NCI-H187 treated with DMSO at 0.1 percent for 48 hours (cell line): Measurements from ENCODE around the gene LRCOL1.
A peak's percentile ranks its signal among the peaks of the same experiment; 100 is the strongest.

Experiments
- DNase-seq: peaks from one replicate; lab custom pipeline; 2025; lab: John Stamatoyannopoulos, UW

Gene LRCOL1

GRCh38 chr12:132562489-132563021 is 47.8 kb downstream of the LRCOL1 start:
- no peak for DNase-seq

GRCh38 chr12:132561427-132562156 is 48.8 kb downstream of the LRCOL1 start:
- no peak for DNase-seq

DNA sequence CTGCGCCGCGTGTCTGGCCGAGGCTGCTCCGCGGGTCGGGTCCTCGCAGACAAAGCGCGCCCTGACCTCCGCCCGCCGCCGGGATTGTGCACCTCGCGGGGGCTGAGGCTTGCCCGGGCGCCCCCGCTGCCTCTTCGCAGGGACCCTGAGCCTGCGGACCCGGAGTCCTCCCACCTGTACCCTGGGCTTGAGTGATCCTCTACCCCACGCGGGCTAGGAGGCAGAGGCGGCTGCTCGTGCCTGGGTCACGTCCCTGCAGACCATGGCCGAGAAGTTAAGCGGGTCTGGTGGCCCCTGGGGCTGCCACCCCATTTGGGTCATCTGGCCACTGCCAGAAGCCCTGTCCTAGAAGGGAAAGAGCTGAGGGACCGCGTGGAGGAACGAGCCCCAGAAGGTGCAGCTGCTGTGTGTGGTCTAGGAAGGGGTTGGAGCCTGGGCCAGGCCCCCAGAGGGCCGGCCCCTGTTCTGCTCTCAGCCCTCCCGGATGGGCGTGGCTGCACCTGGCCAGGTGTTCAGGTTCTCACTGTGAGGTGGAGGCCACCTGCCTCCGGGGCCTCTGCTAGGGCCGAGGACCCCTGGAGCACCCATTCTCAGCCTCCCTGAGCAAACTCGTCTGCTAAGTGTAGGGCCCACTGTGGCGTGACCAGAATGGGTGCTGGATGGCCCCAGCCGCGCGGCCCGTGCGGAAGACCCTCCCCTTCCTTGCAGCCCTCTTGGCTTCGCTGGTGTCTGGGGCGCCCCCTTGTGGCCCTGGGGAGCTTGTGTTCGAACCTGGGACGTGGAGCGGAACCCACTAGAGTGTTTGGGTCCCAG is 49.6 kb downstream of the LRCOL1 start:
- DNase-seq = peak; percentile 55

GRCh38 chr12:132560364-132560613 is 50.1 kb downstream of the LRCOL1 start:
- DNase-seq = no peak

GRCh38 chr12:132559652-132560363 is 50.6 kb downstream of the LRCOL1 start:
- no peak for DNase-seq

DNA sequence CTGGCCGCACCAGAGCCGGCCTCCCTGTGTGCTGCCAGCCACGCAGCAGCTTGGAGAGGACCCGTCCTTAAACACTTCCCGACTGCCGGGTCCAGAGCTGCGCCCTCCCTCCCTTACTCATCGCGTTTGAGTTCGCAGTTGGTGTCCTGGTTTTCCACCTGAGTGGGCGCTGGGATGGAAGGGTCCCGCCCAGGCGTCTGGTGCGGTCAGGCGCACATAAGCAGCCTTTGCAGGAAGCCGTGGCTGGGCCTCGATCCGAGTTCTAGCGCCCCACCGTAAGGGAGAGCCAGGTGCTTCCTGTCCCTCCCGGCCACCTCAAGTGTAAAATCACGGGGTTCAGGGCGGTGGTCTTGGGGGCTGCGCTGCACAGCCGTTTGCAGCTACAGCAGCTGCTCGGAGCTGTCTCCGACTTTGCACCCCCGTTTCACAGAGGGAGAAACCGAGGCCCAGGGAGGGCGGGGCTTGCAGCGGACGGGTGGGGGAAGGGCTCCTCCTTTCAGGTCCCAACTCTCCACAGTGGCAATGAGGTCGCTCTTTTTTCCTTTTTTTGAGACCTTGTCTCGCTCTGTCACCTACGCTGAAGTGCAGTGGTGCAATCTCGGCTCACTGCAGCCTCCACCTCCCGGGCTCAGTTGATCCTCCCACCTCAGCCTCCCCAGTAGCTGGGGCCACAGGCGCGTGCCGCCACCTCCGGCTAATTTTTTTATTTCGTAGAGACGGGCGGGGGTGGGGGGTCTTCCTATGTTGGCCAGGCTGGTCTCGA is 51.3 kb downstream of the LRCOL1 start:
- no peak for DNase-seq

DNA sequence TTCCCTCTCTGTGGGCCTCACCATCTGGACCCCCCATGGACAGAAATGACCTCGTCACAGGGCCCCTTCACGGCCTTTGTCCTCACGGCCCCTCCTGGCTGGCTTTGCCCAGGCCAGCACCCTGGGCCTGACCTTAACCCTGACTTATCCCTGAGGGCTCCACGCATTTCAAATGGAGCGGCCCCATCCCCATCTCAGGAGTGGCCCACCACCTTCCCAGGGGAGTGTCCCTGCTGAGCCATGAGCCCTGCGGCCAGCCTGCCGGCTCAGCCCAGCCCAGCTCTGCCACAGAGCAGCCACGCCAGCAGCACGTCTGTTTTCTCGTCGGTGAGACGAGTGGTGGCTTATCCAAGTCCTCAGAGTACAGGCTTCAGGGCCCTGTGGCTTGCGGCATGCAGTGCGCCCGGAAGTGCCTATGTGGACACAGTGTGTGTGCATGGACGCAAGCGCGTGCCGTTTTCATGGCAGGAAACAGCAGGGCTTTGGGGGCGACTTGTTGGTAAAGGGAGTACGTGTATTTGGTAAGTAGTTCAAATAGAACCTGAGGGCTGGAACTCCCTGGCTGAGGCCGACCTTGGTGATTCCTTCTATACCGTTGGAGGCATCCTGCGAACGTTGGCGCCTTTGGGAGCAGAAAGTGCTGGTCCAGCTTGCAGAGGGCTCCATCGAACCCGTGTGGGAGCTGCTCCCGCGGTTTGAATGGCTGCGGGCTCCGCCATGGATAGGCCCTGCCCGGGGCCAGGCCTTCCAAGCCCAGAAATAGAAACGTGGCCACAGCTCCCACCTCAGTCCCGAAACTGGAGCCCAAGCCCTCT is 52.1 kb downstream of the LRCOL1 start:
- no peak for DNase-seq

GRCh38 chr12:132557291-132558015 is 52.9 kb downstream of the LRCOL1 start:
- no peak for DNase-seq

DNA sequence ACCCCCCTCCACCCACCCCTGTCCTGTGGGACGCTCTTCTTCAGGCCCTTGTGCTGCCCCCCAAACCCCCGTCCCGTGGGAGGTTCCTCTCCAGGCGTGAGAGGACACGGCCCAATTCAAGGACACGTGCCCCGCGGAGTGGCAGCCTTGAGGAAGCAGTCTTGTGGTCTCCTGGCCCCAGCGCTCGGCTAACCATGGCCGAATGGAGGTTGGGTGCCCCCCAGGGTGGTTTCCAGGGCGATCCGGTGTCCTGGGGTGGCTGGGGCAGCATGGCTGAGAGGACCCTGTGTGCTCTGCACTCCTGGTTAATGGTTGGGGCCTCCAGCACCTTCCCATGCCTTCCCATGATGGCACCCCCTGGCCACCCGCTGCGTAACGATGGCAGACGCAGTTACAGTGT is 53.6 kb downstream of the LRCOL1 start:
- DNase-seq = no peak

DNA sequence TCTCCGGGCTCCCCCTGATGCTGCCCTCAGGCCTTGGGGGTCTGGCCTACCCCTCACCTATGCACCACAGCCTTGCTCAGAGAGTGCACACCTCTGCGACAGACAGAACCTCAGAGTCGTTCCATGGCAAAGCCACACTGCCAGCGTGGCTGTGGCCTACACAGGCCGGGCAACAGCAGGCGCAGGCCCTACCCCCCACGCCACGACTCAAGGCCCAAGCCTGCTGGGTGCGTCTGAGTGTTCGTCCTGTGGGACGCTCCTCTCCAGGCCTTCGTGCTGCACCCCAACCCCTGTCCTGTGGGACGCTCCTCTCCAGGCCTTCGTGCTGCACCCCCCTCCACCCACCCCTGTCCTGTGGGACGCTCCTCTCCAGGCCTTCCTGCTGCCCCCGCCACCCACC is 54.2 kb downstream of the LRCOL1 start:
- DNase-seq = no peak

DNA sequence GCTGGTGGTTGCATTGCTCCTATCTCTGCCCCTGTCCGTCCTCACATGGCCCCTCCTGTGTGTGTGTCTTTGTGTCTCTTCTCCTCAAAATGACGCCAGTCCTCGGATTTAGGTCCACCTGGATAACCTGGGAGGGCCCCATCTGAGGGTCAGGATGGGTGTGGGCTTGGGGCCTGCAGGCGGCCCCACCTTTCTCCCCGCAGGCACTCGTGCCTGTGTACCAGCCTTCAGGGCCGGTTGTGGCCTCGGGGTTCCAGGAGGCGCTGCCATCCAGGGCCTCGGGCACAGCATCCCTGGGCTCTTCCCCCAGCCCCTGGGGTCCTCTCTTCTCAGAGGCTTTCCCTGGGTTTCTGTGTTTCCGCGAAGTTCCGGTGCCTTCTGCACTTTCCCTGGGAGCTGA is 54.7 kb downstream of the LRCOL1 start:
- DNase-seq = no peak

DNA sequence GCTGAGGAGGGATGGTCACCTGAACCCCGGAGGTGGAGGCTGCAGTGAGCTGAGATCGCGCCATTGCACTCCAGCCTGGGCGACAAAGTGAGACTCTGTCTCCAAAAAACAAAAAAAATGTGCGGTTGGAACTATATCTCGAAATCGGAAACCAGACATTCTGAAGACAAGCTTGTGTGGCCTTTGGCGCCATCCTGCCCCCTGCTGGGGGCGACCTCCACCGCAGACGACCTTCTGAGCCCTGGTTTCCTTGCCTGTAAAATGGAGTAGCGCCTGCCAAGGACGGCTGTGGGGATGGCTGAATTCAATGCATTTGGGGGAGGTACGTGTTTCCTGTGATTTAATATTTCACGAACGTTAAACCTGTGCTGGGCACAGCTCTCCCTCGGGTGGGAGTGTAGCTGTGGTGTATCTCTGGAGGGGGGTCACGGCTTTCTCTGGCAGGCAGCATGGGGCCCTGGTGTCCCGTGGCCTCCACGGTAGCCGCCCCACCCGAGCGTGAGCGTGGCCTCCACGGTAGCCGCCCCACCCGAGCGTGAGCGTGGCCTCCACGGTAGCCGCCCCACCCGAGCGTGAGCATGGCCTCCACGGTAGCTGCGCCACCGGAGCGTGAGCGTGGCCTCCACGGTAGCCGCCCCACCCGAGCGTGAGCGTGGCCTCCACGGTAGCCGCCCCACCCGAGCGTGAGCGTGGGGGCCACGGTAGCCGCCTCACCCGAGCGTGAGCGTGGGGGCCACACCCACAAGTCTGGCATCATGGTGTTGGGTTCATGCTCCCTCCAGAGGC is 55.3 kb downstream of the LRCOL1 start:
- DNase-seq = no peak
